Nephron progenitor cell (in vitro differentiated cells): ENCODE results near the gene SEMA7A.
A peak's percentile ranks its signal among the peaks of the same experiment; 100 is the strongest.

ENCODE experiments used
- DNase-seq: peaks from one replicate; pipeline ENCODE4 v3.0.0; 2021
- H3K27ac Mint-ChIP-seq: 2 replicates; pipeline ENCODE4 v1.8.0; 2021; ENCODE audit warnings: mild to moderate bottlenecking, moderate library complexity, mixed read lengths
- H3K27me3 Mint-ChIP-seq: 2 replicates; pipeline ENCODE4 v1.8.0; 2021; ENCODE audit warnings: mild to moderate bottlenecking, low read depth, mixed read lengths; ENCODE audit not compliant: poor library complexity
- H3K36me3 Mint-ChIP-seq: 2 replicates; pipeline ENCODE4 v1.8.0; 2021; ENCODE audit warnings: low read depth, mixed read lengths
- H3K4me1 Mint-ChIP-seq: 2 replicates; pipeline ENCODE4 v1.8.0; 2021; ENCODE audit warnings: mixed read lengths
- H3K4me3 Mint-ChIP-seq: 2 replicates; pipeline ENCODE4 v1.8.0; 2021; ENCODE audit warnings: mild to moderate bottlenecking, moderate library complexity, mixed read lengths
- H3K9me3 Mint-ChIP-seq: 2 replicates; pipeline ENCODE4 v1.8.0; 2021; ENCODE audit warnings: mild to moderate bottlenecking, moderate library complexity, mixed read lengths
- CTCF ChIP-seq: fragments of 200-600 bp; sonication (generic); IDR thresholded peaks from 2 replicates; pipeline ENCODE4 v1.5.0; 2021; ENCODE audit warnings: antibody characterized with exemption

The SEMA7A gene

GRCh38 chr15:74397239-74398068, 36.3 kb downstream of the SEMA7A start:
- Mint-ChIP-seq H3K36me3 (no peaks in the 10 kb centered on the region), H3K27ac (no peak overlapping the region), H3K4me1 (peaks cover 57% of the 10 kb centered on the region), H3K4me3 (no peak overlapping the region), H3K27me3 (peaks cover 9% of the 10 kb centered on the region), H3K9me3 (no peaks in the 10 kb centered on the region)
- no peak for TF ChIP-seq CTCF
- no peak for DNase-seq

- Mint-ChIP-seq H3K4me1 (peaks cover 59% of the 10 kb centered on the region), H3K9me3 (no peaks in the 10 kb centered on the region), H3K27me3 (peaks cover 9% of the 10 kb centered on the region), H3K36me3 (no peaks in the 10 kb centered on the region), H3K27ac (no peak overlapping the region), H3K4me3 (no peak overlapping the region)
- TF ChIP-seq CTCF = no peak
- no peak for DNase-seq
These were observed 37.1 kb downstream of the SEMA7A start for GRCh38 chr15:74396445-74397238.

GRCh38 chr15:74396146-74396438, 37.7 kb downstream of the SEMA7A start:
- Mint-ChIP-seq H3K27ac (peak overlapping the region; percentile 4), H3K4me3 (peak overlapping the region; percentile 6), H3K27me3 (peaks cover 9% of the 10 kb centered on the region), H3K36me3 (no peaks in the 10 kb centered on the region), H3K9me3 (no peaks in the 10 kb centered on the region), H3K4me1 (peaks cover 61% of the 10 kb centered on the region)
- no peak for DNase-seq
- TF ChIP-seq CTCF = no peak

- DNase-seq = no peak
- Mint-ChIP-seq H3K9me3 (no peaks in the 10 kb centered on the region), H3K4me1 (peaks cover 62% of the 10 kb centered on the region), H3K27me3 (peaks cover 9% of the 10 kb centered on the region), H3K27ac (peak overlapping the region; percentile 4), H3K36me3 (no peaks in the 10 kb centered on the region), H3K4me3 (peak overlapping the region; percentile 6)
- no peak for TF ChIP-seq CTCF
These were observed 38.2 kb downstream of the SEMA7A start for GRCh38 chr15:74395319-74396145.

GRCh38 chr15:74394090-74394846, 39.5 kb downstream of the SEMA7A start:
- Mint-ChIP-seq H3K4me3 (no peak overlapping the region), H3K36me3 (no peaks in the 10 kb centered on the region), H3K4me1 (peaks cover 71% of the 10 kb centered on the region), H3K9me3 (no peaks in the 10 kb centered on the region), H3K27me3 (peaks cover 9% of the 10 kb centered on the region), H3K27ac (peak overlapping the region; percentile 52)
- DNase-seq = no peak
- TF ChIP-seq CTCF = no peak
